GM12875 (cell line): Measurements from ENCODE around the gene NT5DC1.

ENCODE experiments used
- H3K4me3 ChIP-seq: one replicate; pipeline ENCODE4 v1.5.1; 2011; ENCODE audit warnings: low read depth, low read length, control low read depth
- TF ChIP-seq, protein P1 (sequence below): IDR thresholded peaks from 2 replicates; pipeline ENCODE4 v1.5.1; 2011; ENCODE audit warnings: low read depth, mild to moderate bottlenecking, control low read depth, inconsistent platforms, low read length, moderate library complexity, borderline replicate concordance; ENCODE audit not compliant: insufficient read depth

Gene NT5DC1

DNA sequence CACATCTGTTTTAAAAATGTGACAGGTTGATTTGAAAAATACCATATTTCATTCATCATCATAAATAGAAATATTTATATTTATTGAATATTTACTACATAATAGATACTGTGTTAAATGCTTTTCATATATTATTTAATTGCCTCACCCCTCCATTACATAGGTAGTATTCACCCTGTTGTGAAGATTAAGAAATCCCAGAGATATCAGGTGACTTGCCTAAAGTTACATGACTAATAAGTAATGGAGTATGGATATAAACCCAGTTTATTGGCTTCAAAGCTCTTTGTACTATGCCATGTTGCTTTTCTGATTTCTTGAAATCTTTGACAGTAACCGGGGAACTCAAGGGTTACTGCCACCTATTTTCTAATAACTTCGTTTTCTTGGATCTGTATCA lies 189.2 kb downstream of the NT5DC1 start:
- TF ChIP-seq, protein P1, sequence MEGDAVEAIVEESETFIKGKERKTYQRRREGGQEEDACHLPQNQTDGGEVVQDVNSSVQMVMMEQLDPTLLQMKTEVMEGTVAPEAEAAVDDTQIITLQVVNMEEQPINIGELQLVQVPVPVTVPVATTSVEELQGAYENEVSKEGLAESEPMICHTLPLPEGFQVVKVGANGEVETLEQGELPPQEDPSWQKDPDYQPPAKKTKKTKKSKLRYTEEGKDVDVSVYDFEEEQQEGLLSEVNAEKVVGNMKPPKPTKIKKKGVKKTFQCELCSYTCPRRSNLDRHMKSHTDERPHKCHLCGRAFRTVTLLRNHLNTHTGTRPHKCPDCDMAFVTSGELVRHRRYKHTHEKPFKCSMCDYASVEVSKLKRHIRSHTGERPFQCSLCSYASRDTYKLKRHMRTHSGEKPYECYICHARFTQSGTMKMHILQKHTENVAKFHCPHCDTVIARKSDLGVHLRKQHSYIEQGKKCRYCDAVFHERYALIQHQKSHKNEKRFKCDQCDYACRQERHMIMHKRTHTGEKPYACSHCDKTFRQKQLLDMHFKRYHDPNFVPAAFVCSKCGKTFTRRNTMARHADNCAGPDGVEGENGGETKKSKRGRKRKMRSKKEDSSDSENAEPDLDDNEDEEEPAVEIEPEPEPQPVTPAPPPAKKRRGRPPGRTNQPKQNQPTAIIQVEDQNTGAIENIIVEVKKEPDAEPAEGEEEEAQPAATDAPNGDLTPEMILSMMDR = no peak
- H3K4me3 ChIP-seq = no peak overlapping the region

GRCh38 chr6:116290799-116291198 lies 190.1 kb downstream of the NT5DC1 start:
- H3K4me3 ChIP-seq = no peak overlapping the region
- TF ChIP-seq, protein P1 = no peak

GRCh38 chr6:116291701-116292396 lies 191.2 kb downstream of the NT5DC1 start:
- TF ChIP-seq, protein P1 = no peak
- no peak overlapping the region for H3K4me3 ChIP-seq

- H3K4me3 ChIP-seq = no peak overlapping the region
- TF ChIP-seq, protein P1 = no peak
Observed at GRCh38 chr6:116292553-116292952, 191.9 kb downstream of the NT5DC1 start.

DNA sequence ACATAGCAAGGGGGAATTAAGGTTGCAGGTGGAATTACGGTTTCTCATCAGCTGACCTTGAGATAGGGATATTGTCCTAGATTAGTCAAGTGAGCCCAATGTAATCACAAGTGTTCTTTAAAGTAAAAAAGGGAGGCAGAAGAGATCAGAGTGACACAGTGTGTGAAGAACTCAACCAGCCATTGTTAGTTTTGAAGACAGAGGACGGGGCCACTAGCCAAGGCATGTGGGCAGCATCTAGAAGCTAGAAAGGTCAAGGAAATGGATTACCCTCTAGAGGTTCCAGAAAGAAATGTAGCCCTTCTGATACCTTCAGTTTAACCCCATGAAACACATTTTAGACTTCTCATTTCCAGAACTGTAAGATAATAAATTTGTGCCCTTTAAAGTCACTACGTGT lies 197.6 kb downstream of the NT5DC1 start:
- TF ChIP-seq, protein P1 = no peak

DNA sequence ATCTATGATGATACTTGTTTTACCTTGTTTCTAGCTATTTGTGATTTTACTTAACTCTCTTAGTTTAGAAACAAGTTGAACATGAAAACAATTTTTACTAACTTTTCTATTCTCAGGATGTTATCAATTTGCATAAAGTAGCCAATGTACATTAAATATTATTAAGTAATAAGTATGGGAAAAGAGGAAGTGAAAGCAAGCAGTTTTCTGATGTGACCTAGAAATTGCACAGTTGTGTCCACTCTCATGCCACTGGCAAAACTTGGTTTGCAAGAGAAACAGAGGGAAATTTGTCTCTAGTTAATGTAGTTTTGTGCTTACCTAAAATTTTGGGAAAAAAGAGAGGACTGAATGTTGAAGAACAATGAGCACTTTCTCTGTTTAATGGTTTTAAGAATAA lies 198.3 kb downstream of the NT5DC1 start:
- TF ChIP-seq, protein P1 = no peak
- no peak overlapping the region for H3K4me3 ChIP-seq

More for the DNA sequence above, 197.6 kb downstream of the NT5DC1 start:
- no peak overlapping the region for H3K4me3 ChIP-seq
